ENCODE measurements around the gene KRTAP6-2. TPM values are rescaled to one million over a fixed set of nuclear protein-coding genes. Genes with fewer than 3 reads are reported as not detected.

Gene KRTAP6-2
- total RNA-seq, 1 donor from 2014 or later = not detected

- no peak for TF ChIP-seq CTCF (conservative IDR thresholded peaks at IDR 0.05; ENCODE audit: low read depth, low read length)
- DNase-seq (ENCODE audit: low read depth) = no peak
- no peak overlapping the region for H3K4me3 ChIP-seq (ENCODE audit: low read depth, low read length)
These were observed 19.4 kb downstream of the KRTAP6-2 start for GRCh38 chr21:30579346-30579745.

- no peak for TF ChIP-seq CTCF (conservative IDR thresholded peaks at IDR 0.05; ENCODE audit: low read depth, low read length)
- H3K4me3 ChIP-seq (ENCODE audit: low read depth, low read length) = no peak overlapping the region
- no peak for DNase-seq (ENCODE audit: low read depth)
These were observed 20.9 kb downstream of the KRTAP6-2 start for GRCh38 chr21:30577766-30578165.

DNA sequence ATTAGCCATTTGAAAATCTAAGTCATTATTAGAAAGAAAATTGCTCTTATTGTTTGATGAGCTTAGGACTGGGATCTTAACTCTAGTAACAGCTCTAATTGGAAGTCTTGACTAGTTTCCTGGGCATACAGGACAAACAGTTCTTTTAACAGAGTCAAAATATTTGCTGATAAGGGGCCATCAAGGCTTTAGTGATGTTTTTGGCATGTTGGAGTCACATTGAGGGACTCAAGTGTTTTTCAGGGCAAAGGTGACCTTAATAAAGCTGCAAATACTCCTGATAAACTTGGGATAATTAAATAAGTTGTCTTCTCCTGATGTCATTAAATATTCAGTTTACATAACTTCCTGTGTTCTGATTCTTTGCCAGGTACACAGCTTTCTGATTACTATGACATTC, 31.1 kb downstream of the KRTAP6-2 start:
- DNase-seq (ENCODE audit: low read depth) = no peak
- no peak for TF ChIP-seq CTCF (conservative IDR thresholded peaks at IDR 0.05; ENCODE audit: low read depth, low read length)
- no peak overlapping the region for H3K4me3 ChIP-seq (ENCODE audit: low read depth, low read length)

GRCh38 chr21:30563630-30564029, 35.1 kb downstream of the KRTAP6-2 start:
- DNase-seq (ENCODE audit: low read depth) = no peak
- no peak overlapping the region for H3K4me3 ChIP-seq (ENCODE audit: low read depth, low read length)
- TF ChIP-seq CTCF (conservative IDR thresholded peaks at IDR 0.05; ENCODE audit: low read depth, low read length) = no peak

DNA sequence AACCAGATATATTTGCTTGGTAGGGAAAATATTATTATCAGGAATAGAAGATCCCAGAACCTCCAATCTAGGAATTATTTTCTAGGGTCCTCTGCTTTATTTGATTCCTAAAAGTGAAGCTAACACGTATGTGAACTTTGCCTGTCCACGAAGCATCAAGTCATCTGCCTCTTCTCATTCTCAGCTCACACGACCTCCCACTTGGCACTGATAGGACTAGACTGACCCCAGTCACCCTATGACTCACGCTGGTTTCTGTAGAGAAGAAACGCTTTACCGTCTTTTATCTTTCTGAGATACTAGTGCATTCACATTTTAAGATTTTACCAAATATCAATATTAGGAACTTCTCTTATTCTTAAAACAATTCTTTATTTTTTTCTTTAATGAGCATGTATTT, 35.6 kb downstream of the KRTAP6-2 start:
- TF ChIP-seq CTCF (conservative IDR thresholded peaks at IDR 0.05; ENCODE audit: low read depth, low read length) = no peak
- no peak for DNase-seq (ENCODE audit: low read depth)
- no peak overlapping the region for H3K4me3 ChIP-seq (ENCODE audit: low read depth, low read length)

- DNase-seq (ENCODE audit: low read depth) = no peak
- H3K4me3 ChIP-seq (ENCODE audit: low read depth, low read length) = no peak overlapping the region
- no peak for TF ChIP-seq CTCF (conservative IDR thresholded peaks at IDR 0.05; ENCODE audit: low read depth, low read length)
These were observed 36.7 kb downstream of the KRTAP6-2 start for GRCh38 chr21:30561957-30562356.

DNA sequence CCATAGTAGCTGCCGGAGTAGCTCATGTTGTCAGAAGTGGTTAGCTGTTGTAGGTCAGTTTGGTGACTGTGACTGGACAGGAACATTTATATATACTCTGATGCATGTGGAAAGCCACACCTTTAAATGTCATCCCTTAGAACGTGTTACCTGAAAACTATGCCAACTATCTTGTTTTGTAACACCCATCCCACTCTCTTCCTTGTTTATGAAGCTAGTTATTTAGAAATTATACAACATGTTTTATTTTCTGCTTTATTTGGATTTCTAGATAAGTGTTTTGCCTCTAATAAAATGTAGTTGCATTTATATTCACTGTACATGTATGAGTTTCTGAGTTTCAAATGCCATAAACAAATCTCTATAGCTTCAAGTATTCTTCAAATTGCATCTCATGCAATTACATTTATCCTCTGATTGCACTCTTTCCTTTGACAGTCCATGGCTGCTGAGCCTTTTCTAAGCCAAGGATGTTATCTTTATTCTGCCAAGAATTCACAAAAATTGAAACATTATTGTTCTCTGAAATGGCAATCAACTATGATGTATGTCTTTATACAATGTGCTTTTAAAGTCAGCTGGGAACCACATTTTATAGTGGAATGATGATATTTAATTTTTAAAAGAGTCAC, 37.3 kb downstream of the KRTAP6-2 start, which contains the start of gene KRTAP19-7:
Gene KRTAP19-7, minus strand, starts transcription at position 51 of the 632 bp plus-strand sequence. Its CDS starts 25 bp downstream, at position 26.
- no peak for TF ChIP-seq CTCF (conservative IDR thresholded peaks at IDR 0.05; ENCODE audit: low read depth, low read length)
- no peak for DNase-seq (ENCODE audit: low read depth)
- no peak within 1 kb of the TSS for H3K4me3 ChIP-seq (ENCODE audit: low read depth, low read length)
